ENCODE measurements around the gene ADAM17. TPM values are rescaled to one million over a fixed set of nuclear protein-coding genes. Genes with fewer than 3 reads are reported as not detected.
"Not testable (repeated sequence)": the region's sequence is repeated elsewhere in the genome, so short reads cannot be mapped to it uniquely, and the experiment has no call there.

ADAM17 gene
- total and polyA plus RNA-seq, 7 donors = 3.2 to 17.6 (median 12.8) TPM

GRCh38 chr2:9596621-9597311, 41.1 kb upstream of the ADAM17 start:
- H3K4me1 ChIP-seq = peaks cover 0 to 38% (median 23%) of the 10 kb centered on the region in 4 donors
- TF ChIP-seq POLR2A (IDR thresholded peaks at IDR 0.05) = no peak
- TF ChIP-seq, protein P1, sequence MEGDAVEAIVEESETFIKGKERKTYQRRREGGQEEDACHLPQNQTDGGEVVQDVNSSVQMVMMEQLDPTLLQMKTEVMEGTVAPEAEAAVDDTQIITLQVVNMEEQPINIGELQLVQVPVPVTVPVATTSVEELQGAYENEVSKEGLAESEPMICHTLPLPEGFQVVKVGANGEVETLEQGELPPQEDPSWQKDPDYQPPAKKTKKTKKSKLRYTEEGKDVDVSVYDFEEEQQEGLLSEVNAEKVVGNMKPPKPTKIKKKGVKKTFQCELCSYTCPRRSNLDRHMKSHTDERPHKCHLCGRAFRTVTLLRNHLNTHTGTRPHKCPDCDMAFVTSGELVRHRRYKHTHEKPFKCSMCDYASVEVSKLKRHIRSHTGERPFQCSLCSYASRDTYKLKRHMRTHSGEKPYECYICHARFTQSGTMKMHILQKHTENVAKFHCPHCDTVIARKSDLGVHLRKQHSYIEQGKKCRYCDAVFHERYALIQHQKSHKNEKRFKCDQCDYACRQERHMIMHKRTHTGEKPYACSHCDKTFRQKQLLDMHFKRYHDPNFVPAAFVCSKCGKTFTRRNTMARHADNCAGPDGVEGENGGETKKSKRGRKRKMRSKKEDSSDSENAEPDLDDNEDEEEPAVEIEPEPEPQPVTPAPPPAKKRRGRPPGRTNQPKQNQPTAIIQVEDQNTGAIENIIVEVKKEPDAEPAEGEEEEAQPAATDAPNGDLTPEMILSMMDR (IDR thresholded peaks at IDR 0.05) = no peak
- no peak for TF ChIP-seq POLR2AphosphoS5 (IDR thresholded peaks at IDR 0.05)
- no peak for TF ChIP-seq EP300 (IDR thresholded peaks at IDR 0.05)
- H3K9me3 ChIP-seq = peaks cover 0 to 9% (median 4%) of the 10 kb centered on the region in 4 donors
- DNase-seq = no peak
- no peak overlapping the region for H3K4me3 ChIP-seq
- intact Hi-C loops (cut with DNase I) = no loop called here
- H3K36me3 ChIP-seq = peaks cover 0 to 33% (median 13%) of the 10 kb centered on the region in 4 donors
- WGBS, 2 donors = 89 to 95% methylated on average over 10 of the region's 10 CpGs
- no peaks in the 10 kb centered on the region for H3K27me3 ChIP-seq
- no peak overlapping the region for H3K27ac ChIP-seq

DNA sequence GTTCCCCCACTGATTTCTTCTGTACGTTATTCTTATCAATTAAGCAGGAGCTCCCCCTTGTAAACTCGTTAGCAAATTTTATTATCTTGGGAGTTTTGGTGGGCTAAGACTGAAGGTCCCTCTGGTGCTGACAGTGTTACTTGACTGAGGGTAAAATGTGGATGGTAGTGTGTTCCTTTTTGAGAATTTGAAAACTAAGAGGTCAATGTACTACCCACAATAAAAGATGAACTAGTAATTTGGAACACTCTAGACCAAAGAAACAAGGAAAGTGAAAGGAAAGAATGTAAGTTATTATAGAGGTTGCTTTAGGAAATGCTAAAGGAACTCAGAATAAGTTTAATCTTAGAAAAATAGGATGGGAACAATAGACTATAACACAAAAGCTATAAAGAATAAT, 40.1 kb upstream of the ADAM17 start:
- H3K27ac ChIP-seq = peak overlapping the region in 2 of 4 donors; percentile 42 to 50
- no peaks in the 10 kb centered on the region for H3K27me3 ChIP-seq
- H3K4me3 ChIP-seq = no peak overlapping the region
- intact Hi-C loops (cut with DNase I) = no loop called here
- peaks cover 0 to 9% (median 4%) of the 10 kb centered on the region in 4 donors for H3K9me3 ChIP-seq
- TF ChIP-seq POLR2AphosphoS5 (IDR thresholded peaks at IDR 0.05) (no peak), EP300 (IDR thresholded peaks at IDR 0.05) (no peak), POLR2A (IDR thresholded peaks at IDR 0.05) (no peak)
- TF ChIP-seq, protein P1 (IDR thresholded peaks at IDR 0.05) = no peak
- WGBS, 2 donors = 34 to 62% methylated on average over 2 of the region's 2 CpGs
- DNase-seq = no peak
- peaks cover 0 to 38% (median 23%) of the 10 kb centered on the region in 4 donors for H3K4me1 ChIP-seq
- peaks cover 0 to 32% (median 13%) of the 10 kb centered on the region in 4 donors for H3K36me3 ChIP-seq

DNA sequence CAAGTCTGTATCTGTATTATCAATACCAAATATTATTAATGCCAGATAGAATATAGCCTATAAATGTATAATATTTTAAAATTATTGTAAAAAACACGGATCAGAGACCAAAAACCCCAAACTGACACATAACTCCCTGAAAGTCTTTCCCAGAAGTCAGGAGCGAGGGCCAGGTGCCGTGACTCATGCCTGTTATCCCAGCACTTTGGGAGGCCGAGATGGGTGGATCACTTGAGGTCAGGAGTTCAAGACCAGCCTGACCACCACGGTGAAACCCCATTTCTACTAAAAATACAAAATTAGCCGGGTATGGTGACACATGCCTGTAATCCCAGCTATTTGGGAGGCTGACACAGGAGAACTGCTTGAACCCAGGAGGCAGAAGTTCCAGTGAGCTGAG, 39.6 kb upstream of the ADAM17 start:
- intact Hi-C loops (cut with DNase I); H3K4me3 ChIP-seq; H3K9me3 ChIP-seq; DNase-seq; H3K27me3 ChIP-seq: not testable (repeated sequence)
- TF ChIP-seq POLR2AphosphoS5 (IDR thresholded peaks at IDR 0.05) = peak in 1 of 4 donors; percentile 18
- H3K4me1 ChIP-seq = peaks cover 0 to 38% (median 23%) of the 10 kb centered on the region in 4 donors
- H3K27ac ChIP-seq = peak overlapping the region; percentile 27 to 50 (median 42)
- WGBS, 2 donors = 75 to 83% methylated on average over 6 of the region's 6 CpGs
- peaks cover 0 to 31% (median 11%) of the 10 kb centered on the region in 4 donors for H3K36me3 ChIP-seq

DNA sequence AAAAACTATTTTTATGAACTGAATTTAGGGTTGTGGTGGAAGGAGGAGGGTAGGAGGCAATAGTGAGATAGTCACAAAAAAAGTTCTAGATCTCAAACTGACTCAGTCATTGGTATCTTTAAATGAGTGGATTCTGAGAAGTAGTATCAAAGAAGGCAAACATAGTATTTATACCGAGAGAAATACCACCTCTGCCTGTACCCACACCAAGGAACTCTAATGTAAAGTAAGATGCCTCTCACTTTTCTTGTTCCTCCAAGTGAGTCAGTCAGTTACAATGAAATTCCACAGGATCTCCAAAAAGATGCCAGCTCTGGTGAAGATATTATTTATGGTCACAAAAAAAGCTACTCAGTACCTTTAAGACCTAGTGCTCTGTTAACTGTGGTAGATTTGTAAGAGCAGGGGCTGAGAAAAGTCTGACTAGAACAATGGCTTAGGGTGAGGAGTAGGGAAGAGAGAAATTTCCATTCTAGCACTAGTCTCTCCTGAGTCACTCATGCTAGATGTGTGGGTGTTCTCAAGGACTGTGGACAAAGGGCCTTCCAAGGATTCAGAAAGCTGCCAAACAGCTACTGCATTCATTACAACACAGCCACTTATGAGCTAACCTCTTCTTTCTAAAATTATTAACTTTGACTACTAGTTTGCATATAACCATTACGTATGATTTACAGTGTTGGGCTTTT, 38.9 kb upstream of the ADAM17 start:
- H3K4me1 ChIP-seq = peaks cover 0 to 38% (median 23%) of the 10 kb centered on the region in 4 donors
- WGBS, 2 donors = 74 to 80% methylated on average over 2 of the region's 2 CpGs
- peaks cover 0 to 31% (median 5%) of the 10 kb centered on the region in 4 donors for H3K36me3 ChIP-seq
- peak; percentile 75 for DNase-seq
- peaks cover 0 to 4% (median 3%) of the 10 kb centered on the region in 4 donors for H3K9me3 ChIP-seq
- H3K27me3 ChIP-seq = no peaks in the 10 kb centered on the region
- intact Hi-C loops (cut with DNase I) = no loop called here
- H3K4me3 ChIP-seq = no peak overlapping the region
- H3K27ac ChIP-seq = peak overlapping the region; percentile 27 to 50 (median 42)
- no peak for TF ChIP-seq EP300 (IDR thresholded peaks at IDR 0.05)
- TF ChIP-seq POLR2AphosphoS5 (IDR thresholded peaks at IDR 0.05) = peak in 2 of 4 donors; percentile 19 to 27

GRCh38 chr2:9593925-9594324, 38.3 kb upstream of the ADAM17 start:
- Histone ChIP-seq H3K9me3 (no peaks in the 10 kb centered on the region), H3K27me3 (no peaks in the 10 kb centered on the region), H3K4me3 (no peak overlapping the region), H3K27ac (peak overlapping the region in 3 of 4 donors; percentile 41 to 50 (median 42)), H3K4me1 (peaks cover 0 to 38% (median 23%) of the 10 kb centered on the region in 4 donors), H3K36me3 (peaks cover 0 to 31% (median 7%) of the 10 kb centered on the region in 4 donors)
- DNase-seq = no peak
- TF ChIP-seq, protein P1 (IDR thresholded peaks at IDR 0.05) = no peak
- TF ChIP-seq POLR2A (IDR thresholded peaks at IDR 0.05) = no peak
- TF ChIP-seq EP300 (IDR thresholded peaks at IDR 0.05) = no peak
- TF ChIP-seq POLR2AphosphoS5 (IDR thresholded peaks at IDR 0.05) = no peak
- intact Hi-C loops (cut with DNase I) = no loop called here
- 89 to 93% methylated on average over 4 of the region's 4 CpGs for WGBS, 2 donors
